HepG2 (cell line): ENCODE results near the gene DNMT1. TPM values are rescaled to one million over a fixed set of nuclear protein-coding genes. Genes with fewer than 3 reads are reported as not detected.

ENCODE experiments used
- ATAC-seq: fragments of 200-7000 bp; cut with Tn5 transposase; 3 replicates; pipeline ENCODE4 v1.9.1; 2020; ENCODE audit warnings: mild to moderate bottlenecking, moderate library complexity
- BruUV-seq: library from RNA; stranded (reverse); fragments of 400-500 nt; replicated peaks from 2 replicates; lab custom pipeline; 2021; lab: Mats Ljungman, UMichigan
- CTCF ChIA-PET: fragments of 300-600 bp; formaldehyde crosslinking; extraction: SDS; loops from one replicate; lab custom pipeline; 2021; ENCODE audit warnings: low total read pairs, inconsistent platforms, low intra/inter-chr PET ratio; lab: Yijun Ruan, JAX
- POLR2A ChIA-PET: fragments of 350-600 bp; sonication (Branson Sonifier 250); formaldehyde crosslinking; loops from one replicate; lab custom pipeline; 2020; ENCODE audit warnings: antibody characterized with exemption, inconsistent platforms; lab: Yijun Ruan, JAX
- DNase-seq: peaks from one replicate; pipeline ENCODE4 v3.0.0-alpha.2; 2015; ENCODE audit warnings: low spot score
- FAIRE-seq: peaks from 3 replicates; lab custom pipeline; 2011; peaks lifted over from hg19 to GRCh38; lab: Jason Lieb, UNC
- H2AFZ ChIP-seq: one replicate; pipeline ENCODE4 v1.6.1; 2011; ENCODE audit warnings: low read length, inconsistent platforms
- H3K27ac ChIP-seq: fragments of 300-600 bp; 3 replicates; pipeline ENCODE4 v1.8.0; 2011; ENCODE audit warnings: mixed run types, mild to moderate bottlenecking, mixed read lengths, low read length, inconsistent platforms; ENCODE audit not compliant: insufficient read depth; ENCODE audit errors: extremely low read length
- H3K27me3 ChIP-seq, 2 experiments: fragments of 200-600 bp in 1 of 2; 2 replicates in 1 of 2; 3 replicates in 1 of 2; pipeline versions ENCODE4 v1.6.0 to v1.8.0; 2011; ENCODE audit warnings: low read length in 2 of 2, mild to moderate bottlenecking in 2 of 2, moderate library complexity in 2 of 2, inconsistent platforms in 1 of 2; ENCODE audit not compliant: insufficient read depth in 2 of 2, control insufficient read depth in 1 of 2
- H3K36me3 ChIP-seq, 2 experiments: fragments of 200-600 bp in 1 of 2; replicated peaks in 1 of 2; 2 replicates in 1 of 2; 3 replicates in 1 of 2; pipeline versions ENCODE4 v1.5.1 to v1.8.0; 2011; ENCODE audit warnings: low read length in 2 of 2, inconsistent platforms in 1 of 2; ENCODE audit not compliant: insufficient read depth in 2 of 2, control insufficient read depth in 1 of 2
- H3K4me1 ChIP-seq: 2 replicates; pipeline ENCODE4 v1.5.1; 2012; ENCODE audit warnings: low read length, inconsistent platforms; ENCODE audit not compliant: insufficient read depth
- H3K4me2 ChIP-seq: 2 replicates; pipeline ENCODE4 v1.6.0; 2011; ENCODE audit warnings: low read depth, low read length, inconsistent platforms
- H3K4me3 ChIP-seq, 3 experiments: fragments of 200-600 bp in 1 of 3; sonication (generic), shearing (Covaris generic) in 1 of 3; replicated peaks in 1 of 3; 2 replicates each; pipeline ENCODE4 v1.5.1; 2011 to 2016; ENCODE audit warnings: low read length in 3 of 3, inconsistent platforms in 2 of 3, low read depth in 2 of 3, mild to moderate bottlenecking in 2 of 3, control low read depth in 1 of 3, mixed read lengths in 1 of 3; ENCODE audit not compliant: insufficient read depth in 1 of 3
- H3K79me2 ChIP-seq: one replicate; pipeline ENCODE4 v1.6.1; 2011; ENCODE audit warnings: low read length, inconsistent platforms; ENCODE audit not compliant: insufficient read depth
- H3K9ac ChIP-seq: 2 replicates; pipeline ENCODE4 v1.6.0; 2011; ENCODE audit warnings: mild to moderate bottlenecking, low read depth, low read length, inconsistent platforms; ENCODE audit not compliant: insufficient read depth
- H3K9me3 ChIP-seq: 2 replicates; pipeline ENCODE4 v1.5.1; 2012; ENCODE audit warnings: mild to moderate bottlenecking, low read length
- H4K20me1 ChIP-seq: 2 replicates; pipeline ENCODE4 v1.6.0; 2011; ENCODE audit warnings: inconsistent platforms, mild to moderate bottlenecking, low read length, moderate library complexity; ENCODE audit not compliant: insufficient read depth
- ADNP ChIP-seq: sonication (generic); formaldehyde crosslinking; IDR thresholded peaks from 2 replicates; pipeline ENCODE4 v1.4.0; 2020; ENCODE audit warnings: missing genetic modification reagents
- ATF1 ChIP-seq: IDR thresholded peaks from 2 replicates; pipeline ENCODE4 v1.6.1; 2016; ENCODE audit warnings: mild to moderate bottlenecking, control low read depth
- CCAR2 ChIP-seq: fragments of 200-400 bp; formaldehyde crosslinking; optimal IDR thresholded peaks from 2 replicates; pipeline ENCODE3; 2018; ENCODE audit warnings: low read depth, mild to moderate bottlenecking, low read length, moderate library complexity
- ETV6 ChIP-seq: sonication (generic); formaldehyde crosslinking; conservative IDR thresholded peaks from 2 replicates; pipeline ENCODE4 v1.4.0; 2020; ENCODE audit warnings: missing genetic modification reagents
- MZF1 ChIP-seq: sonication (generic); formaldehyde crosslinking; IDR thresholded peaks from 2 replicates; pipeline ENCODE4 v1.8.1; 2023; ENCODE audit warnings: mild to moderate bottlenecking, missing genetic modification reagents, borderline replicate concordance
- RNF219 ChIP-seq: sonication (generic); formaldehyde crosslinking; IDR thresholded peaks from 2 replicates; pipeline ENCODE4 v1.5.0; 2020; ENCODE audit warnings: mild to moderate bottlenecking, missing genetic modification reagents
- SMAD9 ChIP-seq: sonication (generic); formaldehyde crosslinking; IDR thresholded peaks from 2 replicates; pipeline ENCODE4 v1.5.1; 2020; ENCODE audit warnings: mild to moderate bottlenecking, missing genetic modification reagents
- TCF7 ChIP-seq: sonication (generic); IDR thresholded peaks from 2 replicates; pipeline ENCODE4 v1.6.1; 2016; ENCODE audit warnings: antibody characterized with exemption, low read depth
- ZC3H13 ChIP-seq: sonication (generic); formaldehyde crosslinking; IDR thresholded peaks from 2 replicates; pipeline ENCODE4 v1.8.1; 2023; ENCODE audit warnings: mild to moderate bottlenecking, missing genetic modification reagents, moderate library complexity
- ZNF18 ChIP-seq: sonication (generic); formaldehyde crosslinking; IDR thresholded peaks from 2 replicates; pipeline ENCODE4 v1.8.0; 2022; ENCODE audit warnings: mild to moderate bottlenecking, missing genetic modification reagents; ENCODE audit not compliant: insufficient replicate concordance
- WGBS: methylation state at CpG from one replicate; pipeline ENCODE4 v1.1.6; 2017; ENCODE audit warnings: low lambda C conversion rate; 5-methylcytosine and 5-hydroxymethylcytosine counted together
- in situ Hi-C: cut with HindIII; loops from 2 replicates; pipeline ENCODE4 v1.10.0; 2017; ENCODE audit warnings: low pct_unique_long_range_greater_than_20kb; ENCODE audit not compliant: extremely low pct_ligation_motif_present
- intact Hi-C: fragments of 100-400 bp; cut with micrococcal nuclease; formaldehyde crosslinking; loops from one replicate; pipeline ENCODE4 v1.10.0; 2022; ENCODE audit not compliant: unreplicated experiment
- polyA plus RNA-seq, 8 experiments: library from polyadenylated mRNA; depleted of rRNA in 3 of 8; stranded (reverse) in 7 of 8; unstranded in 1 of 8; fragments of >200 nt; fragmentation: Illumina TruSeq in 4 of 8; extraction: Trizol in 4 of 8; gene quantifications; 2 replicates each; pipeline versions ENCODE4 v1.2.1 to v1.2.3, GENCODE V29; 2011 to 2016; ENCODE audit warnings: low read depth in 4 of 8, missing spikeins in 1 of 8, mixed read lengths in 1 of 8; ENCODE audit not compliant: insufficient read depth in 1 of 8
- total RNA-seq, 5 experiments: library from RNA; depleted of rRNA; stranded (reverse); fragments of >200 nt; fragmentation: Illumina TruSeq; extraction: Trizol; gene quantifications; 2 replicates each; pipeline ENCODE4 v1.2.3, GENCODE V29; 2016; ENCODE audit warnings: low read depth in 1 of 5
- TF ChIP-seq, protein P1 (sequence below): sonication (generic); formaldehyde crosslinking; IDR thresholded peaks from 2 replicates; pipeline ENCODE4 v1.4.0; 2020; ENCODE audit warnings: missing genetic modification reagents
- TF ChIP-seq, protein P2 (sequence below): sonication (generic); formaldehyde crosslinking; IDR thresholded peaks from 2 replicates; pipeline ENCODE4 v1.5.0; 2020; ENCODE audit warnings: missing genetic modification reagents

The DNMT1 gene
- total and polyA plus RNA-seq, 2 of the 13 experiments (the other 11 are each of a cell fraction or from before 2014, with no cell fraction given): 31.2 to 91.1 TPM

DNA sequence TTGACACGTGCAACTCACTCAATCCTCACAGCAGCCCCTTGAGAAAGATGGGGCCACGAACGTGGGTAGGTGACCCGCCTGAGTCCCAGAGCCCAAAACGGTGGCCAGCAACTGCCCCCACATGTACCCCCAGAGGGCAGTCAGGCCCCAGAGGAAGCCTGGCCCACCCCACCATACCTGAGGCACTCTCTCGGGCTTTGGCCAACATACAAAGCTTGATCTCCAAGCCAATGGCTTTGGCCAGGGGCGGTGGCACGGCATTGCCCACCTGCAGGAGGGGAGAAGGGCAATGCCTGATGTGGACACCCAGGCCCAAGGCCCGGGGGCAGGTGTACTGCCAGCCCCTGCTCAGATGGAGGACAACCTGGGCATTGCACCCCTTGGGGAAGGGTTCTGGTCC is 60.7 kb downstream of the DNMT1 start:
- ChIA-PET CTCF (no interaction called here), POLR2A (no interaction called here)
- intact Hi-C loops (no loop called here), in situ Hi-C loops (no loop called here)
- Histone ChIP-seq H3K27ac (no peak overlapping the region), H3K79me2 (no peaks in the 10 kb centered on the region), H3K36me3 (peaks cover 34 to 49% of the 10 kb centered on the region in 2 experiments), H2AFZ (no peak overlapping the region), H3K9me3 (no peaks in the 10 kb centered on the region), H3K9ac (no peak overlapping the region), H3K4me1 (no peaks in the 10 kb centered on the region), H3K4me3 (no peak overlapping the region), H3K27me3 (no peaks in the 10 kb centered on the region), H3K4me2 (no peak overlapping the region), H4K20me1 (no peaks in the 10 kb centered on the region)
- WGBS: no CpG with 5 or more reads among the region's 9 CpGs
- no peak for TF ChIP-seq ATF1 (CRISPR knock-in tag)
- TF ChIP-seq ZC3H13: no peak
- TF ChIP-seq CCAR2: no peak
- no peak for TF ChIP-seq TCF7
- TF ChIP-seq, protein P1, sequence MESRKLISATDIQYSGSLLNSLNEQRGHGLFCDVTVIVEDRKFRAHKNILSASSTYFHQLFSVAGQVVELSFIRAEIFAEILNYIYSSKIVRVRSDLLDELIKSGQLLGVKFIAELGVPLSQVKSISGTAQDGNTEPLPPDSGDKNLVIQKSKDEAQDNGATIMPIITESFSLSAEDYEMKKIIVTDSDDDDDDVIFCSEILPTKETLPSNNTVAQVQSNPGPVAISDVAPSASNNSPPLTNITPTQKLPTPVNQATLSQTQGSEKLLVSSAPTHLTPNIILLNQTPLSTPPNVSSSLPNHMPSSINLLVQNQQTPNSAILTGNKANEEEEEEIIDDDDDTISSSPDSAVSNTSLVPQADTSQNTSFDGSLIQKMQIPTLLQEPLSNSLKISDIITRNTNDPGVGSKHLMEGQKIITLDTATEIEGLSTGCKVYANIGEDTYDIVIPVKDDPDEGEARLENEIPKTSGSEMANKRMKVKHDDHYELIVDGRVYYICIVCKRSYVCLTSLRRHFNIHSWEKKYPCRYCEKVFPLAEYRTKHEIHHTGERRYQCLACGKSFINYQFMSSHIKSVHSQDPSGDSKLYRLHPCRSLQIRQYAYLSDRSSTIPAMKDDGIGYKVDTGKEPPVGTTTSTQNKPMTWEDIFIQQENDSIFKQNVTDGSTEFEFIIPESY (CRISPR knock-in tag): no peak
- no peak for TF ChIP-seq MZF1 (CRISPR knock-in tag)
- no peak for TF ChIP-seq ADNP (CRISPR knock-in tag)
- no peak for TF ChIP-seq ETV6 (CRISPR knock-in tag)
- no peak for TF ChIP-seq ZNF18
- TF ChIP-seq, protein P2, sequence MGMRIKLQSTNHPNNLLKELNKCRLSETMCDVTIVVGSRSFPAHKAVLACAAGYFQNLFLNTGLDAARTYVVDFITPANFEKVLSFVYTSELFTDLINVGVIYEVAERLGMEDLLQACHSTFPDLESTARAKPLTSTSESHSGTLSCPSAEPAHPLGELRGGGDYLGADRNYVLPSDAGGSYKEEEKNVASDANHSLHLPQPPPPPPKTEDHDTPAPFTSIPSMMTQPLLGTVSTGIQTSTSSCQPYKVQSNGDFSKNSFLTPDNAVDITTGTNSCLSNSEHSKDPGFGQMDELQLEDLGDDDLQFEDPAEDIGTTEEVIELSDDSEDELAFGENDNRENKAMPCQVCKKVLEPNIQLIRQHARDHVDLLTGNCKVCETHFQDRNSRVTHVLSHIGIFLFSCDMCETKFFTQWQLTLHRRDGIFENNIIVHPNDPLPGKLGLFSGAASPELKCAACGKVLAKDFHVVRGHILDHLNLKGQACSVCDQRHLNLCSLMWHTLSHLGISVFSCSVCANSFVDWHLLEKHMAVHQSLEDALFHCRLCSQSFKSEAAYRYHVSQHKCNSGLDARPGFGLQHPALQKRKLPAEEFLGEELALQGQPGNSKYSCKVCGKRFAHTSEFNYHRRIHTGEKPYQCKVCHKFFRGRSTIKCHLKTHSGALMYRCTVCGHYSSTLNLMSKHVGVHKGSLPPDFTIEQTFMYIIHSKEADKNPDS: no peak
- no peak for TF ChIP-seq RNF219 (CRISPR knock-in tag)
- TF ChIP-seq SMAD9 (CRISPR knock-in tag): no peak
- DNase-seq: no peak
- ATAC-seq: no peak
- FAIRE-seq: no peak
- BruUV-seq: no TSS peak
